Liver (tissue), 9 donors: ENCODE results near the gene SYCE3. TPM values are rescaled to one million over a fixed set of nuclear protein-coding genes. Genes with fewer than 3 reads are reported as not detected.
A peak's percentile ranks its signal among the peaks of the same experiment; 100 is the strongest.

ENCODE experiments used
- DNase-seq: peaks from one replicate; pipeline ENCODE4 v3.0.0-alpha.2; 2017; ENCODE audit warnings: low spot score
- H3K27ac ChIP-seq, 2 donors: one replicate each; pipeline ENCODE4 v1.7.0; 2013; ENCODE audit warnings: inconsistent platforms in 2 of 2, low read length in 2 of 2, control low read depth in 1 of 2, low read depth in 1 of 2, mild to moderate bottlenecking in 1 of 2
- H3K27me3 ChIP-seq, 4 donors: one replicate each; pipeline versions ENCODE4 v1.6.1 to v1.7.0; 2013; ENCODE audit warnings: low read length in 3 of 4, inconsistent platforms in 1 of 4, mild to moderate bottlenecking in 1 of 4, moderate library complexity in 1 of 4; ENCODE audit not compliant: control insufficient read depth in 4 of 4, insufficient read depth in 4 of 4
- H3K36me3 ChIP-seq, 4 donors: one replicate each; pipeline versions ENCODE4 v1.6.1 to v1.7.0; 2013; ENCODE audit warnings: low read length in 3 of 4, mild to moderate bottlenecking in 3 of 4, low read depth in 1 of 4, moderate library complexity in 1 of 4; ENCODE audit not compliant: control insufficient read depth in 4 of 4, insufficient read depth in 3 of 4
- H3K4me1 ChIP-seq, 4 donors: one replicate each; pipeline versions ENCODE4 v1.6.1 to v1.7.0; 2013; ENCODE audit warnings: low read length in 3 of 4, mild to moderate bottlenecking in 3 of 4, moderate library complexity in 1 of 4; ENCODE audit not compliant: control insufficient read depth in 4 of 4, insufficient read depth in 4 of 4
- H3K4me3 ChIP-seq, 3 donors: one replicate each; pipeline versions ENCODE4 v1.6.1 to v1.7.0; 2013; ENCODE audit warnings: low read length in 3 of 3, control low read depth in 1 of 3, low read depth in 1 of 3, mild to moderate bottlenecking in 1 of 3
- H3K9ac ChIP-seq, 2 donors: one replicate each; pipeline ENCODE4 v1.7.0; 2013; ENCODE audit warnings: low read length in 2 of 2, mild to moderate bottlenecking in 2 of 2, moderate library complexity in 2 of 2, control low read depth in 1 of 2, low read depth in 1 of 2
- H3K9me3 ChIP-seq, 4 donors: one replicate each; pipeline versions ENCODE4 v1.6.1 to v1.7.0; 2013; ENCODE audit warnings: low read length in 3 of 4; ENCODE audit not compliant: control insufficient read depth in 4 of 4
- FOXA1 ChIP-seq: IDR thresholded peaks from 2 replicates; pipeline ENCODE4 v1.6.1; 2016; ENCODE audit warnings: antibody characterized with exemption
- FOXA2 ChIP-seq: IDR thresholded peaks from 2 replicates; pipeline ENCODE4 v1.6.1; 2016; ENCODE audit warnings: antibody characterized with exemption
- GABPA ChIP-seq, 2 donors: IDR thresholded peaks in 1 of 2; conservative IDR thresholded peaks in 1 of 2; 2 replicates each; pipeline ENCODE4 v1.6.1; 2016; ENCODE audit warnings: antibody characterized with exemption in 2 of 2, mild to moderate bottlenecking in 1 of 2, moderate library complexity in 1 of 2
- HNF4G ChIP-seq: IDR thresholded peaks from 2 replicates; pipeline ENCODE4 v1.6.1; 2016; ENCODE audit warnings: antibody characterized with exemption
- NR2F2 ChIP-seq: IDR thresholded peaks from 2 replicates; pipeline ENCODE4 v1.6.1; 2016; ENCODE audit warnings: antibody characterized with exemption
- RXRA ChIP-seq, 2 donors: IDR thresholded peaks; 2 replicates each; pipeline ENCODE4 v1.6.1; 2017 to 2018; ENCODE audit warnings: antibody characterized with exemption in 2 of 2, mild to moderate bottlenecking in 1 of 2
- WGBS: extraction: QIAGEN DNeasy Blood & Tissue Kit; methylation state at CpG from one replicate; pipeline ENCODE4 v1.1.7; 2013; 5-methylcytosine and 5-hydroxymethylcytosine counted together
- polyA plus RNA-seq, 2 donors: library from polyadenylated mRNA; stranded (reverse) in 1 of 2; unstranded in 1 of 2; fragments of 200-250 nt in 1 of 2; fragments of >200 nt in 1 of 2; fragmentation: Nextera tagmentation in 1 of 2; extraction: Ambion mirVana in 1 of 2; gene quantifications; one replicate each; pipeline versions ENCODE4 v1.2.1 to v1.2.3, GENCODE V29; 2013 to 2015
- total RNA-seq, 2 donors: library from RNA; depleted of rRNA; stranded (reverse); fragments of >200 nt; gene quantifications; one replicate each; pipeline ENCODE4 v1.2.3, GENCODE V29; 2014
- TF ChIP-seq, protein P1 (sequence below): IDR thresholded peaks from 2 replicates; pipeline ENCODE4 v1.6.1; 2016; ENCODE audit warnings: antibody characterized with exemption
- TF ChIP-seq, protein P2 (sequence below): IDR thresholded peaks from 2 replicates; pipeline ENCODE4 v1.6.1; 2016; ENCODE audit warnings: antibody characterized with exemption, mild to moderate bottlenecking
- TF ChIP-seq, protein P3 (sequence below): IDR thresholded peaks from 2 replicates; pipeline ENCODE4 v1.6.1; 2016; ENCODE audit warnings: antibody characterized with exemption
- donor health status: healthy.
- donor health status: healthy.
- donor health status: healthy.
- donor health status: healthy.
- donor health status: healthy.

Gene SYCE3
- total and polyA plus RNA-seq, 4 donors: 0.45 to 2.2 TPM; not detected in 2

DNA sequence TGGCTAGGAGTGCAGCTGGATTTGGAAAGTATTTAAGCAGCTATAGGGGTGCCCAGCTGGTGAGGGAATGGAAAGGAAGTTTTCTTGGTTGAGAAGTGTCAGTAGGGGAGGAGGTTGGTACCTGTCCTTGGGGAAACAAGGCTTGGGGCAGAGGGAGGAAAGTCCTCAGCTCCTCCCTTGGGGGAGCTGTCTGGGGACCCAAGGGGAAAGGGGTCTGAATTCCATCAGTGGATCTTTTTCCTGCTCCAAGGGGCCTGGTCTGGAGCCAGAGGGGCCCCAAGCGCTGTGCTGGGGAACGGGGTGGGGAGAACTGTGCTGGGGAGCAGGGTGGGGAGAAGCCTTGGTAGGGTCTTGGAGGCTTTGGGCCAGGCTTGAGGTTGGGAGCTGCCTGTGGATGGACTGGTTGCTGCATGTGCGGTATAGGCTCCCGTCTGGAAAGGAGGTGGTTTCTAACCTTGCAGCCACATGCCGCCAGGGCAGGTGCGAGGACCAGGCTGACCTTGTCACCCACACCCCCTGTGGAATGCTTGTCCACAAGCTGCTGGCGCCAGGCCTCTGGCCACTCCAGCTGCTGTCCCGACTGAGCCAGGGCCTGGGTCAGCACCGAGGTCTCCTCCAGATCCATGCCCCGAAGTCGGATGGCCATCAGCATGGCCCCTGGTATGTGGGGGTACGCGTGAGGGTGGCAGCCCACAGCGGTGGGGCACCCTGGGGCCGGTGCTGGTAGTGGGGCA lies 33.9 kb downstream of the SYCE3 start:
- Histone ChIP-seq H3K4me1 (peaks cover 12 to 57% (median 32%) of the 10 kb centered on the region in 4 donors), H3K27me3 (no peaks in the 10 kb centered on the region), H3K4me3 (peak overlapping the region; percentile 48 to 93 (median 64)), H3K27ac (peak overlapping the region; percentile 92 to 98), H3K9me3 (no peaks in the 10 kb centered on the region), H3K36me3 (peaks cover 0 to under 1% (median 0%) of the 10 kb centered on the region in 4 donors), H3K9ac (no peak overlapping the region)
- TF ChIP-seq, protein P1, sequence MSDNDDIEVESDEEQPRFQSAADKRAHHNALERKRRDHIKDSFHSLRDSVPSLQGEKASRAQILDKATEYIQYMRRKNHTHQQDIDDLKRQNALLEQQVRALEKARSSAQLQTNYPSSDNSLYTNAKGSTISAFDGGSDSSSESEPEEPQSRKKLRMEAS: peak; percentile 45
- TF ChIP-seq RXRA (IDR thresholded peaks at IDR 0.05) (peak in 1 of 2 donors; percentile 21), NR2F2 (no peak), FOXA1 (no peak), HNF4G (no peak), FOXA2 (no peak)
- TF ChIP-seq, protein P2, sequence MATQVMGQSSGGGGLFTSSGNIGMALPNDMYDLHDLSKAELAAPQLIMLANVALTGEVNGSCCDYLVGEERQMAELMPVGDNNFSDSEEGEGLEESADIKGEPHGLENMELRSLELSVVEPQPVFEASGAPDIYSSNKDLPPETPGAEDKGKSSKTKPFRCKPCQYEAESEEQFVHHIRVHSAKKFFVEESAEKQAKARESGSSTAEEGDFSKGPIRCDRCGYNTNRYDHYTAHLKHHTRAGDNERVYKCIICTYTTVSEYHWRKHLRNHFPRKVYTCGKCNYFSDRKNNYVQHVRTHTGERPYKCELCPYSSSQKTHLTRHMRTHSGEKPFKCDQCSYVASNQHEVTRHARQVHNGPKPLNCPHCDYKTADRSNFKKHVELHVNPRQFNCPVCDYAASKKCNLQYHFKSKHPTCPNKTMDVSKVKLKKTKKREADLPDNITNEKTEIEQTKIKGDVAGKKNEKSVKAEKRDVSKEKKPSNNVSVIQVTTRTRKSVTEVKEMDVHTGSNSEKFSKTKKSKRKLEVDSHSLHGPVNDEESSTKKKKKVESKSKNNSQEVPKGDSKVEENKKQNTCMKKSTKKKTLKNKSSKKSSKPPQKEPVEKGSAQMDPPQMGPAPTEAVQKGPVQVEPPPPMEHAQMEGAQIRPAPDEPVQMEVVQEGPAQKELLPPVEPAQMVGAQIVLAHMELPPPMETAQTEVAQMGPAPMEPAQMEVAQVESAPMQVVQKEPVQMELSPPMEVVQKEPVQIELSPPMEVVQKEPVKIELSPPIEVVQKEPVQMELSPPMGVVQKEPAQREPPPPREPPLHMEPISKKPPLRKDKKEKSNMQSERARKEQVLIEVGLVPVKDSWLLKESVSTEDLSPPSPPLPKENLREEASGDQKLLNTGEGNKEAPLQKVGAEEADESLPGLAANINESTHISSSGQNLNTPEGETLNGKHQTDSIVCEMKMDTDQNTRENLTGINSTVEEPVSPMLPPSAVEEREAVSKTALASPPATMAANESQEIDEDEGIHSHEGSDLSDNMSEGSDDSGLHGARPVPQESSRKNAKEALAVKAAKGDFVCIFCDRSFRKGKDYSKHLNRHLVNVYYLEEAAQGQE: no peak
- TF ChIP-seq, protein P3, sequence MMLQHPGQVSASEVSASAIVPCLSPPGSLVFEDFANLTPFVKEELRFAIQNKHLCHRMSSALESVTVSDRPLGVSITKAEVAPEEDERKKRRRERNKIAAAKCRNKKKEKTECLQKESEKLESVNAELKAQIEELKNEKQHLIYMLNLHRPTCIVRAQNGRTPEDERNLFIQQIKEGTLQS: no peak
- 63% methylated on average over 15 of the region's 15 CpGs for WGBS
- no peak for DNase-seq

DNA sequence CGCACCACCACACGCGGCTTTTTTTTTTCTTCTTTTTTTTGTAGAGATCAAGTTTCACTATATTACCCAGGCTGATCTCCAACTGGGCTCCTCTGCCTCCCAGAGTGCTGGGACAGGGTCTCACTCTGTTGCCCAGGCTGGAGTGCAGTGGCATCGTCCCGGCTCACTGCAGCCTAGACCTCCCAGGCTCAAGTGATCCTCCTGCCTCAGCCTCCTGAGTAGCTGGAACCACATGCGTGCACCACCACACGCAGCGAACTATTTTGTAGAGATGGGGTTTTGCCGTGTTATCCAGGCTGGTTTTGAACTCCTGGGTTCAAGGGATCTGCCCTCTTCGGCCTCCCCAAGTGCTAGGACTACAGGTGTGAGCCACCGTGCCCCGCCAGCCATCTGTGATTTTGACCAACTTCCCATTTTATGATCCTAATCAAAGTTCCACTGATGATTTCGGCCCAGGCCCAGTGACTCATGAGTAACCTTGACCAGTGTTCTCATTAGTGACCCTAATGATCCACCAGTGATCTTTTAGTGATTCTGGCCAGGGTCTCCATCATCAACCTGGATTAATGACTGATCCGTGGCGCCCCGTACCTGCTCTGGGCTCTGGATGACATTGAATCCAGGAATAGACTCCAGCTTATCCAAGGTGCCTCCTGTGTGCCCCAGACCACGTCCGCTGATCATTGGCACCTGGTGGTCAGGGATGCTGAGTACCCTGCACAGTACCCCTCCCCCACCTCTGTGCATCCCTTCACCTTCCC lies 34.6 kb downstream of the SYCE3 start:
- Histone ChIP-seq H3K4me3 (no peak overlapping the region), H3K27ac (peak overlapping the region; percentile 92 to 98), H3K4me1 (peaks cover 13 to 64% (median 33%) of the 10 kb centered on the region in 4 donors), H3K9me3 (no peaks in the 10 kb centered on the region), H3K9ac (no peak overlapping the region), H3K36me3 (peaks cover 5 to 7% (median 5%) of the 10 kb centered on the region in 4 donors), H3K27me3 (no peaks in the 10 kb centered on the region)
- WGBS: 88% methylated on average over 18 of the region's 18 CpGs
- no peak for DNase-seq
- TF ChIP-seq GABPA (IDR thresholded peaks at IDR 0.05 in 1 of 2, conservative IDR thresholded peaks at IDR 0.05 in 1 of 2): no peak
- peak; percentile 38 for TF ChIP-seq NR2F2
